ENCODE results near the gene ADGRG6.

Gene ADGRG6

GRCh38 chr6:142409794-142410193, 108.0 kb downstream of the ADGRG6 start:
- no peaks in the 10 kb centered on the region for H3K36me3 ChIP-seq (ENCODE audit: control insufficient read depth in 2 of 2, insufficient read depth in 1 of 2, low read length in 2 of 2)
- CTCF ChIA-PET: interaction anchor here (0.6 to 1.0 kb wide), 4 partner anchors 30 to 535 kb away, joined by 3 read pairs; partner anchors contain the start of gene HIVEP2
- no peaks in the 10 kb centered on the region for H3K9me3 ChIP-seq (ENCODE audit: control insufficient read depth, insufficient read depth, low read depth, low read length)
- POLR2A ChIA-PET: no interaction called here
- H3K27ac ChIP-seq (ENCODE audit: extremely low read depth, low read depth, low read length): no peak overlapping the region
- H3K4me3 ChIP-seq (ENCODE audit: low read depth, low read length): no peak overlapping the region
- no peak for TF ChIP-seq KLF10 (tag by site-specific recombination; IDR thresholded peaks at IDR 0.05)
- TF ChIP-seq ZFP41 (tag by site-specific recombination; IDR thresholded peaks at IDR 0.05; ENCODE audit: borderline replicate concordance): no peak
- TF ChIP-seq KLF17 (tag by site-specific recombination; IDR thresholded peaks at IDR 0.05): no peak
- no peak for TF ChIP-seq ZNF121 (tag by site-specific recombination; IDR thresholded peaks at IDR 0.05)
- no peak for TF ChIP-seq ZEB2 (tag by site-specific recombination; IDR thresholded peaks at IDR 0.05)
- TF ChIP-seq BCL11B (tag by site-specific recombination; IDR thresholded peaks at IDR 0.05; ENCODE audit: low read depth): no peak
- no peak for TF ChIP-seq ZSCAN16 (tag by site-specific recombination; IDR thresholded peaks at IDR 0.05)
- no peak for TF ChIP-seq ZBTB1 (tag by site-specific recombination; IDR thresholded peaks at IDR 0.05)
- TF ChIP-seq ZNF704 (tag by site-specific recombination; IDR thresholded peaks at IDR 0.05): no peak
- TF ChIP-seq ZNF146 (tag by site-specific recombination; IDR thresholded peaks at IDR 0.05): no peak
- TF ChIP-seq IKZF3 (tag by site-specific recombination; IDR thresholded peaks at IDR 0.05): no peak
- peaks cover 2% of the 10 kb centered on the region for H3K4me1 ChIP-seq (ENCODE audit: control insufficient read depth, insufficient read depth, low read length)

- H3K27ac ChIP-seq (ENCODE audit: extremely low read depth, low read depth, low read length): no peak overlapping the region
- peaks cover under 1% of the 10 kb centered on the region for H3K4me1 ChIP-seq (ENCODE audit: control insufficient read depth, insufficient read depth, low read length)
- no peaks in the 10 kb centered on the region for H3K9me3 ChIP-seq (ENCODE audit: control insufficient read depth, insufficient read depth, low read depth, low read length)
- ChIA-PET POLR2A (no interaction called here), CTCF (interaction anchor here (0.5 to 0.8 kb wide), 2 partner anchors 255 to 1451 kb away, joined by 3 to 5 read pairs; no protein-coding TSS in a partner anchor)
- H3K36me3 ChIP-seq (ENCODE audit: control insufficient read depth in 2 of 2, insufficient read depth in 1 of 2, low read length in 2 of 2): no peaks in the 10 kb centered on the region; a peak in 1 of 3 replicates
- no peak for TF ChIP-seq ZIC2 (tag by site-specific recombination; IDR thresholded peaks at IDR 0.05)
- TF ChIP-seq SCRT2 (tag by site-specific recombination; IDR thresholded peaks at IDR 0.05): no peak
- no peak for TF ChIP-seq ZNF350 (tag by site-specific recombination; IDR thresholded peaks at IDR 0.05)
- no peak for TF ChIP-seq ZBTB21 (tag by site-specific recombination; IDR thresholded peaks at IDR 0.05)
- TF ChIP-seq ZNF148 (tag by site-specific recombination; IDR thresholded peaks at IDR 0.05; ENCODE audit: borderline replicate concordance): no peak
- no peak for TF ChIP-seq ZNF155 (tag by site-specific recombination; IDR thresholded peaks at IDR 0.05)
- TF ChIP-seq ZNF394 (tag by site-specific recombination; IDR thresholded peaks at IDR 0.05; ENCODE audit: borderline replicate concordance): no peak
- TF ChIP-seq ZNF146 (tag by site-specific recombination; IDR thresholded peaks at IDR 0.05): no peak
- TF ChIP-seq KLF16 (tag by site-specific recombination; IDR thresholded peaks at IDR 0.05): no peak
- no peak for TF ChIP-seq ZBTB48 (tag by site-specific recombination; IDR thresholded peaks at IDR 0.05)
- TF ChIP-seq MEIS1 (CRISPR knock-in tag; IDR thresholded peaks at IDR 0.05; ENCODE audit: borderline replicate concordance): no peak
- TF ChIP-seq OSR2 (tag by site-specific recombination; IDR thresholded peaks at IDR 0.05): no peak
- TF ChIP-seq ZNF510 (tag by site-specific recombination; IDR thresholded peaks at IDR 0.05; ENCODE audit: insufficient replicate concordance): no peak
- TF ChIP-seq ZNF645 (tag by site-specific recombination; IDR thresholded peaks at IDR 0.05): no peak
- TF ChIP-seq ATF2 (tag by site-specific recombination; IDR thresholded peaks at IDR 0.05; ENCODE audit: low read depth): no peak
- H3K4me3 ChIP-seq (ENCODE audit: low read depth, low read length): no peak overlapping the region
Measured at GRCh38 chr6:142411145-142411544, 109.3 kb downstream of the ADGRG6 start.
